ENCODE results near the gene STX8.
"Not testable (repeated sequence)": the region's sequence is repeated elsewhere in the genome, so short reads cannot be mapped to it uniquely, and the experiment has no call there.

STX8 gene

DNA sequence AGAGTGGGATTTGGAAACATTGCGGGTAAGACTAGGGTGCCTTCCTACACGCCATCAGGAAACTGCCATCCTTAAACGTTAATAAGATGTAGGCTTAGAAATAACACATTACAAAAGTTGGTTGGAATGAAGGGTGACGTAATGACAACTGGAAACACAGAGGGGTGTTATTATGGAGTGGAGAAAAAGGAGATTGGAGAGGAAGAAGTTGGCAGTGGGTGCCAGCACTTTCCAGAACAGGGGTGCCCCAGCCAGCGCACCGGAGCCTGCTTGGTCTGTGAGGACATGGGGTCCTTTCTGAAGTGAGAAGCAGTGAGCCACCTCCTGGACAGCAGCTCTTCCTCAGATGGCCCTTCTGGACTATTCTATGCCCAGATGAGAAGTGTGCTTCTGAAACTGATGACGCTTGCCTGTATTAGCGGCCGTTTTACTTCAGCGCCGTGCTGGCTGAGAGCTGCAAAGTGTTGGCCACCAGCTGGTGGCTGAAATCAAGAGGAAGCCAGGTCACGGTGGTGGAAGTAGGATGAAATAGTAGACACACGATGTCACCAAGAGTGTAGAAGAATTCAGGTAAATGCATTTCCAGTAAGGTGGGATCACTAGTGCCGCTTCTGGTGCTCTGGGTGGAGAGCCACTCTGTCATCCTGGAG lies 309.5 kb downstream of the STX8 start:
- Histone ChIP-seq H3K27ac (ENCODE audit: low read depth in 2 of 2, low read length in 2 of 2) (no peak overlapping the region), H3K9me3 (ENCODE audit: control insufficient read depth in 2 of 2, low read length in 2 of 2) (no peaks in the 10 kb centered on the region), H3K9ac (ENCODE audit: low read depth in 1 of 2, low read length in 2 of 2) (no peak overlapping the region), H3K4me3 (ENCODE audit: low read length in 2 of 2) (no peak overlapping the region), H3K4me1 (ENCODE audit: control insufficient read depth in 2 of 2, insufficient read depth in 2 of 2, low read length in 2 of 2) (peaks cover 0 to 9% of the 10 kb centered on the region in 2 donors), H3K27me3 (ENCODE audit: control insufficient read depth in 2 of 2, insufficient read depth in 2 of 2, low read length in 2 of 2) (no peaks in the 10 kb centered on the region), H3K36me3 (ENCODE audit: control insufficient read depth in 2 of 2, insufficient read depth in 2 of 2, low read length in 2 of 2) (no peaks in the 10 kb centered on the region)

DNA sequence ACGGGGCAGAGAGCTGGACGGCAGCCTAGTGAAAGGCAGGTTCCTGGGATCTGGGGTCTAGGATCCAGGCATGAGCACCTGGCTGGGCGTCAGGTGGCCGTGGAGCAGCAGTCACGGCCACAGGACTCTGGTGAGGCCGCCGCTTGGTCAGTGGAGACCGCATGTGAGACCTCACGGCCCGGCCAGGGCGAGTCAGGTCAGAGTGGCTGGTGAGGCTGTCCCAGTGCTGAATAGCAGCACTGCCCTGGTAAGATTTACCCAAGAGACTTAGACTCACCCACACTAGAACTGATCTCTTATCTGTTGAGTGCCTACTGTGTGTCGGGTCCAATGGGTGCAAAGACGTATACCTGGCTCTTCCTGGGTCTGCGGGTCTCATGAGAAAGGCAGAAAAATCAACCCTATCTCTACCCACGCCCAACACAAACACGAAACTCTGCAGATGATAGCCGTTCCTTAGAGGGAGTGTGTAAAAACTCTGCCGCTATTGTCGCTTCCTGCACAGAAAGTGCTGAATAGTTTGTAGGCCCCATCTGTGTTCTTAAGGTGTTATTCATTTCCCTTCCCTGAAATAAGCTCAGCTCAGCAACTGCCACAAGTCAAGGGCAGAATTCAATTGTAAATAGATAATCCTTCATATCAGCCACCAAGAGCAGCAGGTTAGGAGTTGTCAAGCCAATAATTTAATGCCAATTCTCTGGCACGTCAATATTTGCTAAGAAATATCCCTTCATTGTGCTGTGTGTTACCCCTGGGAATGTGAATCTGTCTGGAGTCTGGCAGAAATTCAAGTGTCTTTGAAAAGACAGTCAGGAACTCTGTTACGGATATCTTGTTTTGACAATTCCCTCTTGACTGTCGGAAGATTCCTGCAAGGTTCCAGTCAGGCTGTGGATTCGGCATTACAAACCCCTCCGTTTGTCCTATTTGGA lies 314.3 kb downstream of the STX8 start:
- Histone ChIP-seq H3K9me3 (ENCODE audit: control insufficient read depth in 2 of 2, low read length in 2 of 2) (no peaks in the 10 kb centered on the region), H3K27me3 (ENCODE audit: control insufficient read depth in 2 of 2, insufficient read depth in 2 of 2, low read length in 2 of 2) (no peaks in the 10 kb centered on the region), H3K4me3 (ENCODE audit: low read length in 2 of 2) (peak overlapping the region; percentile 49 to 52), H3K9ac (ENCODE audit: low read depth in 1 of 2, low read length in 2 of 2) (peak overlapping the region in 1 of 2 donors; percentile 69), H3K36me3 (ENCODE audit: control insufficient read depth in 2 of 2, insufficient read depth in 2 of 2, low read length in 2 of 2) (no peaks in the 10 kb centered on the region), H3K27ac (ENCODE audit: low read depth in 2 of 2, low read length in 2 of 2) (peak overlapping the region; percentile 78 to 82), H3K4me1 (ENCODE audit: control insufficient read depth in 2 of 2, insufficient read depth in 2 of 2, low read length in 2 of 2) (peaks cover 15 to 28% of the 10 kb centered on the region in 2 donors)

DNA sequence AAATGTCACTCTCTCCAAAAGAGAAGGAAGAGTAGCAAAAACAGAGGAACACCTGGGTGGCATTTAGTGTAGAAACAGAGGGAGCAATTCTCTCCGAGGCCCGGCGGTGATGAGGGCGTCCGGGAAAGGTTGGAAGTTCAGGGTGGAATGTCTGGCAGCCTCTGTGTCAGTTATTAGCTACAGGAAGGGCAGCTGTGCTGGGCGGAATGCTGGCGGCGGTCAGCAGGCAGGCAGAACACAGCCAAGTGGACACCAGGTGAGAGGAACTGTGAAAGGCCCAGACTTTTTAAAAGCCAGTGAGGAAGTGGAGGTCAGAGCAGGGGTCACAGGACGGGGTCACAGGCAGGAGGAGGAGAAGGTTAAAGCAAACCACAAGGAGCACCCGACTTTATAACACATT lies 316.2 kb downstream of the STX8 start:
- Histone ChIP-seq H3K4me1 (ENCODE audit: control insufficient read depth in 2 of 2, insufficient read depth in 2 of 2, low read length in 2 of 2) (peaks cover 15 to 29% of the 10 kb centered on the region in 2 donors), H3K27me3 (ENCODE audit: control insufficient read depth in 2 of 2, insufficient read depth in 2 of 2, low read length in 2 of 2) (no peaks in the 10 kb centered on the region), H3K9me3 (ENCODE audit: control insufficient read depth in 2 of 2, low read length in 2 of 2) (no peaks in the 10 kb centered on the region), H3K4me3 (ENCODE audit: low read length in 2 of 2) (no peak overlapping the region), H3K27ac (ENCODE audit: low read depth in 2 of 2, low read length in 2 of 2) (no peak overlapping the region), H3K9ac (ENCODE audit: low read depth in 1 of 2, low read length in 2 of 2) (no peak overlapping the region), H3K36me3 (ENCODE audit: control insufficient read depth in 2 of 2, insufficient read depth in 2 of 2, low read length in 2 of 2) (no peaks in the 10 kb centered on the region)

DNA sequence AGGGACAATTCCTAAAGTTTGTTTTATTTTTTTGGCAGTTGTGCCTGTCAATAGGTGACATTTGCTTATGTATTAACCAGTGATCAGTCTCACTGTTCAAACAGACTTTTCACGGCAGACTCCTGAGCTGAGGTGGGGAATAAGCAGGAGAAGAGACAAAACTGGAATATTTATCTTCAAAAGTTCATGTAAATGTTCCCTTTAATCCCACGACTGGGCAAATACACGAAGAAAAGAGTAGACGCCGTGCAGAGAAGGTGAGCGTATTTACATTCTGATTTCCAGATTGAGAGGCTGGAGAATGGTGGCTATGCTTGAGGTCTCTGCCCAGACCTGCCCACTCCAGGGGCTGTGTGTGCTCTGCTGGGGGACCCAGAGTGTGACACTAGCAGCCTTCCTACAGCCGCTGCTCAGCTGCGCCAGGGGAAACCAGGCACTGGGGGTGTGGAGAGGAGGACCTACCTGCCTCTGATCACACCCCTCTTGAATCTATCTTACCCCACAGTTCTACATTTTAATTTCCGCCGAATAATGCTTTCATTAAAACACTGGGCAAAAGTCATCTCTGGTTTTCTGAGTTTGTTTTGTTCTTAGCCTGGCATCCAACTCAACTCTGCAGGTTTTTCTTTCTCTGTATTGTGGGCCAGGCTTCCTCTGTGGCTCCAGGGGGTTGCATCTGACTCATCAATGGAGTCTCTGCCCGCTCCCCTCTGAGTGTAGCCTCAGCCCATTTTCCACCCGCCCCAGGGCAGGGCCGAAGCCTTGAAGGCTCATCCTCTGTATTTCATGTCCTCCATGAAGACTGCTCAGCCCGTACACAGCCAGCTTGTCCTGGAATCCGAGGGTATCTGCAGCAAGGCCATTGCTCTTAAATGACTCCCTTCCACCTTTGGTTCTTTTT lies 317.3 kb downstream of the STX8 start:
- Histone ChIP-seq H3K4me3 (ENCODE audit: low read length in 2 of 2) (no peak overlapping the region), H3K9ac (ENCODE audit: low read depth in 1 of 2, low read length in 2 of 2) (no peak overlapping the region), H3K9me3 (ENCODE audit: control insufficient read depth in 2 of 2, low read length in 2 of 2) (no peaks in the 10 kb centered on the region), H3K27ac (ENCODE audit: low read depth in 2 of 2, low read length in 2 of 2) (no peak overlapping the region), H3K4me1 (ENCODE audit: control insufficient read depth in 2 of 2, insufficient read depth in 2 of 2, low read length in 2 of 2) (peaks cover 15 to 29% of the 10 kb centered on the region in 2 donors), H3K36me3 (ENCODE audit: control insufficient read depth in 2 of 2, insufficient read depth in 2 of 2, low read length in 2 of 2) (no peaks in the 10 kb centered on the region), H3K27me3 (ENCODE audit: control insufficient read depth in 2 of 2, insufficient read depth in 2 of 2, low read length in 2 of 2) (no peaks in the 10 kb centered on the region)

DNA sequence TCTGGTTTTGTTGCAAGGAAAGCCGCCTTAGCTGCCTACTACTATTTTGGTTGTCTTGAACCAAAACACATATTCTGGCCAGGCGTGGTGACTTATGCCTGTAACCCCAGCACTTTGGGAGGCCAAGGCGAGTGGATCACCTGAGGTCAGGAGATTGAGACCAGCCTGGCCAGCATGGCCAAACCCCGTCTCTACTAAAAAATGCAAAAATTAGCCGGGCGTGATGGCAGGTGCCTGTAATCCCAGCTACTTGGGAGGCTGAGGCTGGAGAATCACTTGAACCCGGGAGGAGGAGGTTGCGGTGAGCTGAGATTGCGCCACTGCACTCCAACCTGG lies 318.0 kb downstream of the STX8 start:
- H3K36me3 ChIP-seq (ENCODE audit: control insufficient read depth in 2 of 2, insufficient read depth in 2 of 2, low read length in 2 of 2); H3K9me3 ChIP-seq (ENCODE audit: control insufficient read depth in 2 of 2, low read length in 2 of 2); H3K27me3 ChIP-seq (ENCODE audit: control insufficient read depth in 2 of 2, insufficient read depth in 2 of 2, low read length in 2 of 2); H3K4me3 ChIP-seq (ENCODE audit: low read length in 2 of 2): not testable (repeated sequence)
- Histone ChIP-seq H3K4me1 (ENCODE audit: control insufficient read depth in 2 of 2, insufficient read depth in 2 of 2, low read length in 2 of 2) (peaks cover 15 to 29% of the 10 kb centered on the region in 2 donors), H3K27ac (ENCODE audit: low read depth in 2 of 2, low read length in 2 of 2) (peak overlapping the region; percentile 6 to 26), H3K9ac (ENCODE audit: low read depth in 1 of 2, low read length in 2 of 2) (peak overlapping the region in 1 of 2 donors; percentile 16)

GRCh38 chr17:9256751-9257629 lies 318.6 kb downstream of the STX8 start:
- Histone ChIP-seq H3K27me3 (ENCODE audit: control insufficient read depth in 2 of 2, insufficient read depth in 2 of 2, low read length in 2 of 2) (no peaks in the 10 kb centered on the region), H3K4me3 (ENCODE audit: low read length in 2 of 2) (no peak overlapping the region), H3K36me3 (ENCODE audit: control insufficient read depth in 2 of 2, insufficient read depth in 2 of 2, low read length in 2 of 2) (no peaks in the 10 kb centered on the region), H3K27ac (ENCODE audit: low read depth in 2 of 2, low read length in 2 of 2) (peak overlapping the region; percentile 6 to 48), H3K9me3 (ENCODE audit: control insufficient read depth in 2 of 2, low read length in 2 of 2) (no peaks in the 10 kb centered on the region), H3K9ac (ENCODE audit: low read depth in 1 of 2, low read length in 2 of 2) (peak overlapping the region in 1 of 2 donors; percentile 27), H3K4me1 (ENCODE audit: control insufficient read depth in 2 of 2, insufficient read depth in 2 of 2, low read length in 2 of 2) (peaks cover 15 to 26% of the 10 kb centered on the region in 2 donors)

GRCh38 chr17:9256361-9256750 lies 319.3 kb downstream of the STX8 start:
- H3K27ac ChIP-seq (ENCODE audit: low read depth in 2 of 2, low read length in 2 of 2), result no peak overlapping the region

GRCh38 chr17:9255833-9256232 lies 319.8 kb downstream of the STX8 start:
- no peak overlapping the region for H3K9ac ChIP-seq (ENCODE audit: low read depth in 1 of 2, low read length in 2 of 2)
- H3K36me3 ChIP-seq (ENCODE audit: control insufficient read depth in 2 of 2, insufficient read depth in 2 of 2, low read length in 2 of 2), result no peaks in the 10 kb centered on the region
- peaks cover 12 to 16% of the 10 kb centered on the region in 2 donors for H3K4me1 ChIP-seq (ENCODE audit: control insufficient read depth in 2 of 2, insufficient read depth in 2 of 2, low read length in 2 of 2)
- H3K27ac ChIP-seq (ENCODE audit: low read depth in 2 of 2, low read length in 2 of 2), result no peak overlapping the region
- H3K9me3 ChIP-seq (ENCODE audit: control insufficient read depth in 2 of 2, low read length in 2 of 2), result no peaks in the 10 kb centered on the region
- H3K27me3 ChIP-seq (ENCODE audit: control insufficient read depth in 2 of 2, insufficient read depth in 2 of 2, low read length in 2 of 2), result no peaks in the 10 kb centered on the region
- H3K4me3 ChIP-seq (ENCODE audit: low read length in 2 of 2), result no peak overlapping the region

More at GRCh38 chr17:9256361-9256750, 319.3 kb downstream of the STX8 start:
- H3K27me3 ChIP-seq (ENCODE audit: control insufficient read depth in 2 of 2, insufficient read depth in 2 of 2, low read length in 2 of 2), result no peaks in the 10 kb centered on the region
- H3K9me3 ChIP-seq (ENCODE audit: control insufficient read depth in 2 of 2, low read length in 2 of 2), result no peaks in the 10 kb centered on the region
- H3K9ac ChIP-seq (ENCODE audit: low read depth in 1 of 2, low read length in 2 of 2), result peak overlapping the region in 1 of 2 donors; percentile 27
- peaks cover 15 to 21% of the 10 kb centered on the region in 2 donors for H3K4me1 ChIP-seq (ENCODE audit: control insufficient read depth in 2 of 2, insufficient read depth in 2 of 2, low read length in 2 of 2)
- H3K36me3 ChIP-seq (ENCODE audit: control insufficient read depth in 2 of 2, insufficient read depth in 2 of 2, low read length in 2 of 2), result no peaks in the 10 kb centered on the region
- H3K4me3 ChIP-seq (ENCODE audit: low read length in 2 of 2), result no peak overlapping the region

GRCh38 chr17:9254841-9255240 lies 320.8 kb downstream of the STX8 start:
- H3K9ac ChIP-seq (ENCODE audit: low read depth in 1 of 2, low read length in 2 of 2), result no peak overlapping the region
- peaks cover 12 to 13% of the 10 kb centered on the region in 2 donors for H3K4me1 ChIP-seq (ENCODE audit: control insufficient read depth in 2 of 2, insufficient read depth in 2 of 2, low read length in 2 of 2)
- H3K27me3 ChIP-seq (ENCODE audit: control insufficient read depth in 2 of 2, insufficient read depth in 2 of 2, low read length in 2 of 2), result no peaks in the 10 kb centered on the region
- H3K36me3 ChIP-seq (ENCODE audit: control insufficient read depth in 2 of 2, insufficient read depth in 2 of 2, low read length in 2 of 2), result no peaks in the 10 kb centered on the region
- no peak overlapping the region for H3K4me3 ChIP-seq (ENCODE audit: low read length in 2 of 2)
- no peaks in the 10 kb centered on the region for H3K9me3 ChIP-seq (ENCODE audit: control insufficient read depth in 2 of 2, low read length in 2 of 2)
- H3K27ac ChIP-seq (ENCODE audit: low read depth in 2 of 2, low read length in 2 of 2), result no peak overlapping the region

Data from mucosa of rectum (tissue), 2 donors.